GM11168 (cell line): ENCODE data around the gene MIXL1.

ENCODE experiments used
- in situ Hi-C: fragments of 300-500 bp; cut with MboI; formaldehyde crosslinking; loops from one replicate; pipeline ENCODE4 v1.12.0; 2022; ENCODE audit warnings: low sequenced_read_pairs; ENCODE audit not compliant: unreplicated experiment

The MIXL1 gene

GRCh38 chr1:226223157-226223785 lies at the start of gene MIXL1:
Gene MIXL1, plus strand, starts transcription at chr1:226223664. Its CDS starts 18 bp downstream, at chr1:226223682.
- in situ Hi-C loops, result no loop called here

GRCh38 chr1:226176870-226177269 lies 46.6 kb upstream of the MIXL1 start:
- in situ Hi-C loops, result no loop called here

GRCh38 chr1:226181996-226182714 lies 41.3 kb upstream of the MIXL1 start:
- in situ Hi-C loops, result no loop called here

DNA sequence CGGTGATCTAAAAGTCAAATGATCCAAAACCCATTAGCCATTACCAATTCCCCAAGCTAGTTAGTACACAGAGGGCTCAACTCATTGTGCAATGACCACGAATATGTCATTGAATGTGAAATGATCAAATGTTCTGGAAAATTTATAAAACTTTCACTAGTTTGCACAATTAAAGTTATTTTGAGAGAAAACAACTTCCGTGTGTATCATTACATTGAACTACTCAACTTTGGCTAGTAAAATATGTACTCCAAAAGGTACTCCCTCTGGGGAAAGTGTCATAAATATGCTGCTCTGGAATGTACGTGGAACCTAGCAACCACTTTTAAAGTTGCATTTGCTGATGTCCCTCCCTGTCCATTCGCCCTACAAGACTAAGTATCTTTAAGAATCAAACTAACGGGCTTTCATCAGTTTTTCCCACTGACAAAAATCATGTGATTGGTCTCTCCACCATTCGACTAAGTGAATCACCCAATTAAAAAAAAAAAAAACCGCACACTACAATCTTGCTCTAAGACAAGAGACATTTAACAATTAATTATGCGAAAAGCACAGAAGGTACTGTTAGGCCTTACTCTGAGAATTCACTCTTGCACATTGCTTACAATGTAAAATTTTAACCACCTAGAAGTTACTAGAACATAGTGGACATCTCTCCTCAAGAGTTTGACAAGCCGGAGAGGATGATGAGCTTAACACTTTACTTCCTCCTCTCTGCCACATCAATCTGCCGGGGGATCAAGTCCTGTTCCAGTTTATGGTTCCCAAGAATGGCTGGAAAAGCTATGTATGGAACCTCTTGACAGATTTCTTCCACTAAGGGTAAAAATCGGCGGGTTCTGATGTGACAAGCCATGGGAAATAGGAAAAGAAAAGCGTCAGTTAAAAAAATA lies 38.1 kb upstream of the MIXL1 start:
- in situ Hi-C loops, result loop anchor here (5.0 kb wide), 1 partner anchor 53 kb away; no protein-coding TSS in a partner anchor

DNA sequence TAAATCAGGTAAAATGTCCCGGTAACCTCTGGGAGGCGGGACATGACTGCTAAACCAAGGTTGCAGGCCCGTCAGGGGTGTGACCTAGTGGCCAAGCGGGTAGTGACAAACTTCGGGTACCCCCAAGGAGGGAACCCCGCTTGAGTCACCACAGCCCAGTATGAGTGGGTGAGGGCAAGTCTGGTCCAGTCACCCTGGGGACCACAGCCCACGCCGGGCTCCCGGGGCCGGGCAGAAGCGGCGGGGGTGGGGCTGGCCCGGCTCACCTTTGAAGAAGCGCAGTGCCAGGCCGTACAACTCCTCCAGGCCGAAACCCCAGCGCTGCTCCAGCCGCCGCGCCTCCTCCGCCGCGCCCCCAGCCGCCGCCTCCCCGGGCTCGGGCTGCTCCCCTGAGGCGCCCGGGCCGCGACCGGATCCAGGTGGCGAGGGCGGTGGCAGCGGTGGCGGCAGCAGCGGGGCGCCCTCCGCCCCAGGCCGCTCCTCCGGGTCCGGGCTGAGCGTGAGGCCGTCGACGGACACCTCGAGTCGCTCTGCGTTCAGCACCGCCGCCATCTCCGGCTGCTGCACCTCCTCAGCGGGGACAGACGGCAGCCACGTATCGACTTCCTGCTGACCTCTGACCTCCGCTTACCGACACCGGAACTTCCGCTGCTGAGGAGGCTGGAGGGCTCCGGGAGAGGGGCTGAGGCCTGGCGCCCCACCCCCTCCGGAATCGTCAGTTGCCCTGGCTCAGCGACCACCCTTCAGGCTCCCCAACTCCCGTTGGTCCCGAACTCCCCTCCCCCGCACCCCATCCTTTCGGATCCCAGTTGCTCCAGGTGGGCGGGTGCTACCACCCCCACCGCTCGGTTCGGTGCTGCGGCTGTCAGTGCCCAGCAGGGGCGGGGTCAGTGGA lies 37.1 kb upstream of the MIXL1 start, which contains the start of gene ACBD3:
ACBD3 (minus strand) TSS at position 618 of the 895 bp plus-strand sequence; CDS start at position 552, 66 bp downstream.
- in situ Hi-C loops, result loop anchor here (5.0 kb wide), 1 partner anchor 54 kb away; no protein-coding TSS in a partner anchor

- in situ Hi-C loops, result loop anchor here (5.0 kb wide), 1 partner anchor 55 kb away; no protein-coding TSS in a partner anchor
These were observed 36.5 kb upstream of the MIXL1 start for GRCh38 chr1:226187019-226187322.

GRCh38 chr1:226187380-226187779 lies 36.1 kb upstream of the MIXL1 start:
- in situ Hi-C loops, result loop anchor here (5.0 kb wide), 1 partner anchor 55 kb away; no protein-coding TSS in a partner anchor

DNA sequence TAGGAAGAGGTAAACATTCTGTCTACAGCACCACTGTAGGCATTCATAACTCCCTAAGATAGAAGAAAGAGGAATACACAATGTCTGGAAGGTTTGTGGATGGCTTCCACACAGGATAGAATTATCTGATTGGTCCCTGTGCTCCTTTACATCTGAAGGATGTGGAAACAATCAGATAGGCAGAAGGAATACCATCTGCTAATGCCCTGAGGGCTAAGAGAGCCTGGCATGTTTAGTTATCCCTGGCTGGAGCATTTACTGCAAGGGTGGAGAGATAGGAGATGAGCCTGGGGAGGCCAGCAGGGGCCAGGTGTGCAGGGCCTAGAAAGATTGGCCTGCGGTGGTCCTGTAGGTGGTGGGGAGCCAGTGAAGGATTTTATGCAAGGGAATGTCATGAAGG lies 28.3 kb upstream of the MIXL1 start:
- in situ Hi-C loops, result no loop called here

DNA sequence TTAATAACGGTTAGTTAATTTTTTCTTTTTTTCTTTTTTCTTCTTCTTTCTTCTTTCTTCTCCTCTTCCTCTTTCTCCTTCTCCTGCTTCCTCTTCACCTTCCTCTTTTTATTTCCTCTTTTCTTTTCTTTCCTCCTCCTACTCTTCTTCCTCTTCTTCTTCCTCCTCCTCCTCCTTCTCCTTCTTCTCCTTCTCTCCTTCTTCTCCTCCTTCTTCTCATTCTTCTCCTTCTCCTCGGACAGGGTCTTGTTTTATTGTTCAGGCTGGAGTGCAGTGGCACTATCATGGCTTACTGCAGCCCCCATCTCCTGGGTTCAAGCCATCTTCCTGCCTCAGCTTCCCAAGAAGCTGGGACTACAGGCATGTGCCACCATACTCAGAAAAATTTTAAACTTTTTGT lies 23.5 kb upstream of the MIXL1 start:
- in situ Hi-C loops, result loop anchor here (5.0 kb wide), 1 partner anchor 127 kb away; no protein-coding TSS in a partner anchor

- in situ Hi-C loops, result loop anchor here (5.0 kb wide), 1 partner anchor 126 kb away; no protein-coding TSS in a partner anchor
These were observed 22.4 kb upstream of the MIXL1 start for GRCh38 chr1:226201029-226201593.

GRCh38 chr1:226202246-226202645 lies 21.2 kb upstream of the MIXL1 start:
- in situ Hi-C loops, result loop anchor here (5.0 kb wide), 1 partner anchor 125 kb away; no protein-coding TSS in a partner anchor

GRCh38 chr1:226202666-226203065 lies 20.8 kb upstream of the MIXL1 start:
- in situ Hi-C loops, result loop anchor here (5.0 kb wide), 1 partner anchor 125 kb away; no protein-coding TSS in a partner anchor

GRCh38 chr1:226203240-226203639 lies 20.2 kb upstream of the MIXL1 start:
- in situ Hi-C loops, result loop anchor here (5.0 kb wide), 1 partner anchor 124 kb away; no protein-coding TSS in a partner anchor

DNA sequence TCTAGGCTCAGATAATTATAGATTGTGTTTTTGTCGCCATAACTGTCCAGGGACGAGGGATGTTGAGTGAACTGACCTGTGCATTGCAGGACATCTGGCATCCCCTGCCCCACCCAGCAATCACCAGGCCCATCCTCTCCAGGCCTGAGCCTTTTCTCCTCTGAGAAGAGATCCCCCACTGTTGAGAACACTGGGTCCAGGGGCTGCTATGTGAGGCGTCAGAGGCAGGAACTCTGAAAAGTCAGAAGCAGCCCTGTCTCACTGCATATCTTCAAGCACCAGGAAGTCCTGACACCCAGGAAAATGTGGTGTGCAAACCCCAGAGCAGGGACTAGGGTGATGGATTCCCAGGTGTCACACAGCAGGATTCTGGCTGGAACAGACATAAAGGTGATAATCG lies 19.8 kb upstream of the MIXL1 start:
- in situ Hi-C loops, result loop anchor here (5.0 kb wide), 1 partner anchor 124 kb away; no protein-coding TSS in a partner anchor

DNA sequence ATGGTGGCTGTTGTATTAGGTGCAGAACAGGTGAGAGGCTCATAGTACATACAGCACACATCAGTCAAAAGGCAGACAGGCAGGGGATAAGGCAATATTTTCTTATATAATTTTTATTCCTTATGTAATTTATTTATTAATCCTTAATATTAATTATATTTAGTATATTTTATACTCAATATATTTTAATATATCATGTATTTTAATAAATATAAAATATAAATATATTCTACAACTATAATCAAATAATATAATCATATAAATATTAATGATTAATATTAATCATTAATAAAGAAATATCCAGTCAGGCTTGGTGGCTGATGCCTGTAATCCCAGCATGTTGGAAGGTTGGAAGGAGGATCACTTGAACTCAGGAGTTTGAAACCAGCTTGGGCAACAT lies 19.3 kb upstream of the MIXL1 start:
- in situ Hi-C loops, result loop anchor here (5.0 kb wide), 1 partner anchor 123 kb away; no protein-coding TSS in a partner anchor

- in situ Hi-C loops, result no loop called here
These were observed 16.4 kb upstream of the MIXL1 start for GRCh38 chr1:226207048-226207447.

DNA sequence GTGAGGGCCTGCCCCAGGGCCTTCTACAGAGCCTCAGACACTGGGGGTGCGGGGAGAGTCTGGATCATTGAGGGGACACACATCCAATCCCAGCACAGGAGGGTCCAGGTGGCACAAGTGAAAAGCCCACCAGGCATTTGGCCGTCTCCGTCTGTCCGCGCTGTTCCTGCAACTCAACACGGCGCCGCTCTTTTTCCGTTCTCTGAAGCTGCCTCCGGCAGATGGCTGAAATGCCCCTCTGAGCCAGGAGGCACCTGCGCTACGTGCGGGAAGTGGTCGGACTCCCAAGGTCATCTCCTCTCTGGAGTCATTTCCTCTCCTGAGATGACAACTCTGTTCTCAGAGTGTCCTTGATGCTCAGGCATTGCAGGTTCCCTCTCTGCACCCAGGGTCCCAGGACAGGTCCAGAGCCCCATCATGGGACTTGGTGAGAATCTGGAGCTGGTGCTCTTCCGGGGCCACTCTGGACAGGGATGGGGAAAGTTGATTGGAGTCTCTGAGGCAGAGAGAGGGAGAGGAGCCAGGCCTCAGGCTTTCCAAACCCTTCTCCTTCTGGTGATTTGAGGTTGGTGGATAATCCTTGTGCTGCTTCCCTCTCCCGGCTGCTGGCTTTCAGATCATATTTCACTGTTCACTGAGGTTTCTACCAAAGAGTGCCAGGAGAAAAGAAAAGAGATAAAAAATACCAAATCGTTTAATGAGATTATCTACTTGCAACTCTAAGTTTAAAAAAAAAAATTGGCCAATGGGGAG lies 14.0 kb upstream of the MIXL1 start:
- in situ Hi-C loops, result no loop called here

DNA sequence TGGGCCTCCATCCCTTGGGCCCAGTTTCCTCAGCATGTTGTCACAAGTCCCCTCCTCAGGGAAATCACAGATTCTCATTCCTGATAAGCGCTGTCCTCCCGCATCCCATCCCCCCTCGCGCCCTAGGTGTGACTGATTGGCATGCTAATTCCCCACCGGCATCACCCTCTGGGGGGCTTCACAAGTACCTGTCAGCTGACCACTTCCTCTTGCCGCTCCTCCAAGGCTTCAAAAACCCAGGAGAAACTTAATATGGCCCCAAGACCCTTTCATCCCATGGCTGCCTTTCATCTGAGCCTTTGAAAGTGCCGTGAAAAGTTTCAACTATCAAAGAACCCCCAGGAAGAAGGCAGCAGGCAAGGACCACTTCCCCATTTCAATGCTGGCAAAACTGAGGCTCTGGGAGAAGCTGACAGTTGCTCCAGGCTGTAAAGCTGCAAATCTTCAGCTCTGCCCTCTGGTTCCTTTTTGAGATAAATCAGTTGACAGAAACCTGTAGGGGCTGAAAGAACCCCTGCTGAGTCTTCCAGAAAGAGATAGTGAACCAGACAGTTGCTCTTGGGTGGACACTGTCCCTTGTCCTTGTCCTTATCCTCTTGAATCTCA lies 12.8 kb upstream of the MIXL1 start:
- in situ Hi-C loops, result no loop called here
